Measurements from ENCODE around the gene NELFB.

- TF ChIP-seq POLR2AphosphoS5 (IDR thresholded peaks at IDR 0.05) (no peak), RAD21 (conservative IDR thresholded peaks at IDR 0.05) (no peak), CTCF (IDR thresholded peaks at IDR 0.05; ENCODE audit: poor library complexity, severe bottlenecking) (no peak), SMC3 (conservative IDR thresholded peaks at IDR 0.05; ENCODE audit: poor library complexity) (no peak), EP300 (conservative IDR thresholded peaks at IDR 0.05; ENCODE audit: poor library complexity, severe bottlenecking) (no peak)
Observed at GRCh38 chr9:137316012-137316981, 61.2 kb downstream of the NELFB start.
